Activated naive CD4-positive, alpha-beta T cell treated with anti-CD3 and anti-CD28 coated beads, Interleukin-2, amount 50 U/mL, for 24 hours (primary cell): ENCODE results near the gene HMX2.

Source experiments
- H3K27ac Mint-ChIP-seq: one replicate; pipeline ENCODE4 v1.8.0; 2021; ENCODE audit warnings: mild to moderate bottlenecking, mixed read lengths
- H3K27me3 Mint-ChIP-seq: one replicate; pipeline ENCODE4 v1.8.0; 2021; ENCODE audit warnings: mixed read lengths
- H3K36me3 Mint-ChIP-seq: one replicate; pipeline ENCODE4 v1.8.0; 2021; ENCODE audit warnings: mixed read lengths
- H3K4me1 Mint-ChIP-seq: one replicate; pipeline ENCODE4 v1.8.0; 2021; ENCODE audit warnings: mixed read lengths
- H3K4me3 Mint-ChIP-seq: one replicate; pipeline ENCODE4 v1.8.0; 2021; ENCODE audit warnings: mild to moderate bottlenecking, mixed read lengths
- H3K9me3 Mint-ChIP-seq: one replicate; pipeline ENCODE4 v1.8.0; 2021; ENCODE audit warnings: mixed read lengths

Gene HMX2

DNA sequence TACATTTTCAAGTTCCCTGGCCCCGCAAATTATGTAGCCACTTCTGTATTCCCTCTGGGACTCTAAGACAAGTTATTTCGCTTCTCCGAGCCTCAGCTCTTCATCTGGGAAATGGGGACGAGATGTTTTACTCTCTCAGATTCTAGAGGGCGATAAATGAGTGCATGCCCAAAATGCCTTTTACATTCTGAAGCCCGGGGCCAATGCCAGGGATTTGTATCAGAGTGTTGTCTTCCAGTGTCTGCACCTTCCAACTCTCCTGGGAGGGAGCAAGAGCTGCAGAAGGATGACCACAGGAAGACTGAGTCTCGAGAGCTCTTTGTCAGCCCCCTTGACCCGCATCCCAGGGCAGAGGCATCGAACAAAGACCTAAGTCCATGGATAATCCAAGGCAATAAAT lies 46.1 kb downstream of the HMX2 start:
- Mint-ChIP-seq H3K4me1 (no peaks in the 10 kb centered on the region), H3K9me3 (no peaks in the 10 kb centered on the region), H3K36me3 (peaks cover 19% of the 10 kb centered on the region), H3K27me3 (no peaks in the 10 kb centered on the region), H3K27ac (no peak overlapping the region), H3K4me3 (no peak overlapping the region)
